K562 (cell line): ENCODE data around the gene CDKN3. TPM values are rescaled to one million over a fixed set of nuclear protein-coding genes. Genes with fewer than 3 reads are reported as not detected.

ENCODE experiments used
- ATAC-seq: fragments of 200-7000 bp; cut with Tn5 transposase; 3 replicates; pipeline ENCODE4 v1.9.1; 2020; ENCODE audit warnings: moderate library complexity
- Bru-seq: library from RNA; stranded (reverse); fragments of 400-500 nt; gene quantifications from one replicate; lab custom pipeline; 2021; lab: Mats Ljungman, UMichigan
- BruChase-seq, 2 experiments: library from RNA; stranded (reverse); fragments of 400-500 nt; gene quantifications; one replicate each; lab custom pipeline; 2021; lab: Mats Ljungman, UMichigan
- BruUV-seq: library from RNA; stranded (reverse); fragments of 400-500 nt; replicated peaks from 2 replicates; lab custom pipeline; 2021; lab: Mats Ljungman, UMichigan
- CTCF ChIA-PET: fragments of 300-600 bp; formaldehyde crosslinking; extraction: SDS; loops from one replicate; lab custom pipeline; 2021; ENCODE audit warnings: low intra/inter-chr PET ratio; lab: Yijun Ruan, JAX
- POLR2A ChIA-PET: fragments of 300-600, 350-650 bp; sonication (Branson Sonifier 250); formaldehyde crosslinking; extraction: SDS; loops from one replicate; lab custom pipeline; 2021; ENCODE audit warnings: antibody characterized with exemption, inconsistent platforms; lab: Yijun Ruan, JAX
- DNase-seq, 4 experiments: peaks; one replicate each; pipeline versions ENCODE4 v3.0.0 to v3.0.0-alpha.2; 2011 to 2018; ENCODE audit warnings: low spot score in 3 of 4, mixed read lengths in 3 of 4; ENCODE audit errors: extremely low read depth in 1 of 4
- FAIRE-seq: peaks from 2 replicates; lab custom pipeline; 2011; peaks lifted over from hg19 to GRCh38; lab: Jason Lieb, UNC
- H2AFZ ChIP-seq: 2 replicates; pipeline ENCODE4 v1.6.0; 2011; ENCODE audit warnings: low read depth, low read length, control low read depth, inconsistent platforms
- H3K27ac ChIP-seq: fragments of 200-600 bp; 3 replicates; pipeline ENCODE4 v1.8.0; 2011; ENCODE audit warnings: low read depth, mild to moderate bottlenecking, control low read depth, inconsistent platforms, low read length, moderate library complexity, mixed read lengths; ENCODE audit errors: extremely low read depth
- H3K27me3 ChIP-seq, 2 experiments: fragments of 300-600 bp in 1 of 2; 2 replicates in 1 of 2; 3 replicates in 1 of 2; pipeline versions ENCODE4 v1.6.0 to v1.8.0; 2011; ENCODE audit warnings: inconsistent platforms in 2 of 2, low read length in 2 of 2, mild to moderate bottlenecking in 1 of 2, mixed read lengths in 1 of 2, moderate library complexity in 1 of 2; ENCODE audit not compliant: control insufficient read depth in 2 of 2, insufficient read depth in 2 of 2
- H3K36me3 ChIP-seq: fragments of 300-600 bp; 3 replicates; pipeline ENCODE4 v1.8.0; 2011; ENCODE audit warnings: mild to moderate bottlenecking, low read length, inconsistent platforms; ENCODE audit not compliant: control insufficient read depth, insufficient read depth
- H3K4me1 ChIP-seq, 2 experiments: fragments of 200-600 bp in 1 of 2; replicated peaks in 1 of 2; 2 replicates in 1 of 2; 3 replicates in 1 of 2; pipeline versions ENCODE4 v1.5.1 to v1.8.0; 2011; ENCODE audit warnings: inconsistent platforms in 2 of 2, low read length in 2 of 2, mild to moderate bottlenecking in 1 of 2, mixed read lengths in 1 of 2, moderate library complexity in 1 of 2; ENCODE audit not compliant: control insufficient read depth in 2 of 2, insufficient read depth in 2 of 2
- H3K4me2 ChIP-seq: 2 replicates; pipeline ENCODE4 v1.6.1; 2011; ENCODE audit warnings: low read length, control low read depth, inconsistent platforms, mixed read lengths; ENCODE audit not compliant: insufficient read depth
- H3K4me3 ChIP-seq: fragments of 200-600 bp; sonication (generic), shearing (Covaris generic); 2 replicates; pipeline ENCODE4 v1.5.1; 2016; ENCODE audit warnings: control low read depth, inconsistent platforms
- H3K79me2 ChIP-seq: fragments of 200-600 bp; 3 replicates; pipeline ENCODE4 v1.8.0; 2011; ENCODE audit warnings: low read length, inconsistent platforms; ENCODE audit not compliant: control insufficient read depth, insufficient read depth
- H3K9ac ChIP-seq, 2 experiments: 2 replicates each; pipeline versions ENCODE4 v1.6.0 to v1.6.1; 2011; ENCODE audit warnings: low read depth in 2 of 2, low read length in 2 of 2, control low read depth in 1 of 2, inconsistent platforms in 1 of 2, mild to moderate bottlenecking in 1 of 2, mixed read lengths in 1 of 2; ENCODE audit not compliant: insufficient read depth in 1 of 2
- H3K9me1 ChIP-seq: one replicate; pipeline ENCODE4 v1.6.0; 2011; ENCODE audit warnings: inconsistent platforms, mild to moderate bottlenecking, low read length, moderate library complexity; ENCODE audit not compliant: control insufficient read depth, insufficient read depth
- H3K9me3 ChIP-seq: replicated peaks from 2 replicates; pipeline ENCODE4 v1.5.1; 2011; ENCODE audit warnings: low read depth, low read length, inconsistent platforms; ENCODE audit not compliant: control insufficient read depth, insufficient read depth
- H4K20me1 ChIP-seq: replicated peaks from 2 replicates; pipeline ENCODE4 v1.6.1; 2011; ENCODE audit warnings: low read length, inconsistent platforms, mixed read lengths; ENCODE audit not compliant: control insufficient read depth, insufficient read depth
- CXXC5 ChIP-seq: fragments of 250-450 bp; sonication (Bioruptor Pico); IDR thresholded peaks from 2 replicates; pipeline ENCODE4 v1.8.0; 2022; ENCODE audit warnings: inconsistent platforms, mild to moderate bottlenecking, moderate library complexity
- MBD2 ChIP-seq: sonication (generic); IDR thresholded peaks from 2 replicates; pipeline ENCODE4 v1.6.1; 2016; ENCODE audit warnings: low read depth, borderline replicate concordance
- NR4A1 ChIP-seq, 2 experiments: fragments of 250-450 bp in 1 of 2; fragments of 450-650 bp in 1 of 2; sonication (Bioruptor Pico) in 1 of 2; IDR thresholded peaks; 2 replicates each; pipeline versions ENCODE4 v1.4.0 to v1.6.1; 2016 to 2020; ENCODE audit warnings: mild to moderate bottlenecking in 2 of 2, missing compliant biosample characterization in 1 of 2, missing genetic modification characterization in 1 of 2, moderate library complexity in 1 of 2
- POLR2AphosphoS5 ChIP-seq: IDR thresholded peaks from 2 replicates; pipeline ENCODE4 v1.6.1; 2011; ENCODE audit warnings: mild to moderate bottlenecking, low read depth, low read length, moderate library complexity; ENCODE audit not compliant: control insufficient read depth, insufficient read depth
- SP1 ChIP-seq: sonication (generic); formaldehyde crosslinking; IDR thresholded peaks from 2 replicates; pipeline ENCODE4 v1.8.1; 2022; ENCODE audit warnings: mild to moderate bottlenecking, missing genetic modification reagents
- WGBS: fragments of 100-300 bp; shearing (Covaris generic); methylation state at CpG from one replicate; pipeline ENCODE4 v1.1.6; 2016; ENCODE audit warnings: low coverage, mixed read lengths; ENCODE audit not compliant: insufficient coverage; ENCODE audit errors: missing lambda C conversion rate; 5-methylcytosine and 5-hydroxymethylcytosine counted together
- in situ Hi-C: fragments of 300-500 bp; cut with MboI; formaldehyde crosslinking; loops from 4 replicates; pipeline ENCODE4 v1.15.0; 2018; ENCODE audit warnings: inconsistent platforms, mixed read lengths
- intact Hi-C: fragments of 100-400 bp; cut with micrococcal nuclease; formaldehyde crosslinking; loops from 2 replicates; pipeline ENCODE4 v1.14.2; 2022
- long read RNA-seq, 3 experiments: library from polyadenylated mRNA in 2 of 3; library from RNA in 1 of 3; unstranded in 2 of 3; stranded (forward) in 1 of 3; transcript quantifications; one replicate each; pipeline ENCODE4 v2.0.0, GENCODE V29; 2019 to 2022
- polyA minus RNA-seq, 3 experiments: library from RNA; depleted of rRNA, polyadenylated mRNA; stranded (reverse); fragments of >200 nt; gene quantifications; 2 replicates each; pipeline ENCODE4 v1.2.3, GENCODE V29; 2011
- polyA plus RNA-seq, 8 experiments: library from polyadenylated mRNA; depleted of rRNA in 4 of 8; stranded (reverse) in 5 of 8; unstranded in 3 of 8; fragments of >200 nt; fragmentation: Nextera tagmentation in 2 of 8; fragmentation: Illumina TruSeq in 1 of 8; extraction: Ambion mirVana in 2 of 8; extraction: Trizol in 1 of 8; gene quantifications; 2 replicates each; pipeline versions ENCODE4 v1.2.1 to v1.2.3, GENCODE V29; 2011 to 2014; ENCODE audit warnings: inconsistent platforms in 1 of 8, missing spikeins in 1 of 8
- total RNA-seq, 7 experiments: library from RNA; depleted of rRNA in 6 of 7; stranded (reverse); fragments of >200 nt in 6 of 7; fragmentation: Illumina TruSeq in 2 of 7; extraction: Trizol in 2 of 7; gene quantifications; 2 replicates each; pipeline versions ENCODE4 v1.2.1 to v1.2.3, GENCODE V29; 2011 to 2021; ENCODE audit warnings: low replicate concordance in 1 of 7
- TF ChIP-seq, protein P1 (sequence below), 2 experiments: IDR thresholded peaks; 2 replicates each; pipeline ENCODE4 v1.6.1; 2012; ENCODE audit warnings: improper control_type of control experiment in 2 of 2, low read depth in 2 of 2, low read length in 2 of 2, borderline replicate concordance in 1 of 2

CDKN3 gene, protein sequence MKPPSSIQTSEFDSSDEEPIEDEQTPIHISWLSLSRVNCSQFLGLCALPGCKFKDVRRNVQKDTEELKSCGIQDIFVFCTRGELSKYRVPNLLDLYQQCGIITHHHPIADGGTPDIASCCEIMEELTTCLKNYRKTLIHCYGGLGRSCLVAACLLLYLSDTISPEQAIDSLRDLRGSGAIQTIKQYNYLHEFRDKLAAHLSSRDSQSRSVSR
- total RNA-seq (2011; cell fraction: chromatin; rRNA removed; ENCODE audit: low replicate concordance) = 4.6 and 10.9 TPM in 2 replicates
- total RNA-seq (2011; cell fraction: nucleolus; rRNA removed) = 5.8 and 6.7 TPM in 2 replicates
- 12.1 and 17.2 TPM in 2 replicates for total RNA-seq (2011; cell fraction: nucleoplasm; rRNA removed)
- 41.5 and 46.3 TPM in 2 replicates for total RNA-seq (2014; rRNA removed)
- total RNA-seq (2014; rRNA removed; fragmentation: Illumina TruSeq; extraction: Trizol) = 60.4 and 62.4 TPM in 2 replicates
- total RNA-seq (2015; rRNA removed; fragmentation: Illumina TruSeq; extraction: Trizol) = 58.3 and 62.4 TPM in 2 replicates
- total RNA-seq (2021) = 41.3 and 46.5 TPM in 2 replicates
- 75.1 and 98.8 TPM in 2 replicates for polyA plus RNA-seq (2011; rRNA removed)
- polyA plus RNA-seq (2011; cell fraction: cytosol; rRNA removed) = 37.8 and 54.2 TPM in 2 replicates
- polyA plus RNA-seq (2011; cell fraction: nucleus; rRNA removed) = 18.3 and 23.5 TPM in 2 replicates
- polyA plus RNA-seq (2012) = 53.0 and 71.2 TPM in 2 replicates
- 68.8 and 83.6 TPM in 2 replicates for polyA plus RNA-seq (2014; fragmentation: Illumina TruSeq; extraction: Trizol)
- polyA plus RNA-seq (2014; fragmentation: Nextera tagmentation; extraction: Ambion mirVana) = 100 to 1,000 TPM; 127 to 128 TPM
- 70.7 and 78.2 TPM in 2 replicates for polyA plus RNA-seq (2014; rRNA removed)
- polyA minus RNA-seq (2011; rRNA and poly(A)+ RNA removed) = 38.3 and 42.7 TPM in 2 replicates
- polyA minus RNA-seq (2011; cell fraction: cytosol; rRNA and poly(A)+ RNA removed) = 8.2 and 11.2 TPM in 2 replicates
- 5.1 and 11.2 TPM in 2 replicates for polyA minus RNA-seq (2011; cell fraction: nucleus; rRNA and poly(A)+ RNA removed)
- percentile 74 among the genes with signal in this experiment for Bru-seq, nascent RNA
- percentile 63 among the genes with signal in this experiment for BruChase-seq, experiment 1, labeled RNA remaining after a 2-hour chase
- percentile 58 among the genes with signal in this experiment for BruChase-seq, experiment 2, labeled RNA remaining after a 6-hour chase
- long read RNA-seq, experiment 1, transcript CDKN3-202 (8 exons, 893 nt) = major isoform, 63 of 140 reads
- long read RNA-seq, experiment 1, partial matches to known transcripts = 47 of 140 reads
- long read RNA-seq, experiment 1, other reads (novel, unspliced or antisense) = 27 of 140 reads
- long read RNA-seq, experiment 2, transcript CDKN3-202 (8 exons, 893 nt) = major isoform, 25 of 43 reads
- long read RNA-seq, experiment 2, partial matches to known transcripts = 1 of 43 reads
- long read RNA-seq, experiment 2, other reads (novel, unspliced or antisense) = 16 of 43 reads
- long read RNA-seq, experiment 3, transcript CDKN3-202 (8 exons, 893 nt) = major isoform, 45 of 54 reads
- long read RNA-seq, experiment 3, partial matches to known transcripts = 0 of 54 reads
- long read RNA-seq, experiment 3, other reads (novel, unspliced or antisense) = 6 of 54 reads

DNA sequence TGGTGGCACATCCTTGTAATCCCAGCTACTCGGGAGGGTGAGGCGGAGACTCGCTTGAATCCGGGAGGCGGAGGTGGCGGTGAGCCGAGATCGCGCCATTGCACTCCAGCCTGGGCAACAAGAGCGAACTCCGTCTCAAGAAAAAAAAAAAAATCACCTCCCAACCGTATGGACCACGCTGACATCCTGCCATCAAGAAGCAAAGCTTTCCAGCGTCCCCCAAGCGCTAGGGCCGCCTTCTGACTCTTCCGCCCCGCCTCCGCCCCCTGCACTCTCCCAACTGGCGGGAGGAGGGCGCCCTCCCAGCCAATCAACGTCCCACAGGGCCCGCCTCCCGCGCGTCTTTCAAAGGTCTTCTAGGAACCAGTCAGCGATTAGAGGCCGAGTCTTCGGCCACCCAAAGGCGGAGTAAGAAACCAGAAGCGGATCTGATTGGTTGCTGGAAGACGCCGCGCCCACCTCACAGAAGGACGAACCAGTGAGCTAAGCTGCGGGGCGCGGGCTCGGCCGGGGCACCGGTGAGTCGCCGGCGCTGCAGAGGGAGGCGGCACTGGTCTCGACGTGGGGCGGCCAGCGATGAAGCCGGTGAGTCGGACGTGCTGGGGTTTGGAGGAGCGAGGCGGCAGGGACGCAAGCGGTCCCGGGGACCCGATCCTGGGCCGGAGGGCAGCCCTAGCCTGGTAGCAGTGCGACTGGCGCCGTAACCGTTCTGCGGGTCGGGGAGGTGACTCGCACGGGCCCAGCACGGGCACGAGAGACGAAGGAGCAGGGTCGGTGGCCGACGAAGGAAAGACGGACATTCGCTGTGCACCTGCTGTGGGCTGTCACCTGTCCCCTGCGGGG, at the start of gene CDKN3:
Gene CDKN3, plus strand, starts transcription at position 515 of the 843 bp plus-strand sequence. Its CDS starts 62 bp downstream, at position 577.
- peak within 1 kb of the TSS; percentile 87 for H3K4me2 ChIP-seq
- peak within 1 kb of the TSS; percentile 85 for H2AFZ ChIP-seq
- H4K20me1 ChIP-seq = no peaks in the 10 kb centered on the region
- H3K9me3 ChIP-seq = no peaks in the 10 kb centered on the region
- H3K4me1 ChIP-seq = peaks cover 15% of the 10 kb centered on the region in 2 experiments; a peak in 4 of 5 replicates
- peaks cover 0 to 7% of the 10 kb centered on the region in 2 experiments; a peak in 2 of 5 replicates for H3K27me3 ChIP-seq
- no peaks in the 10 kb centered on the region for H3K9me1 ChIP-seq
- 12% methylated on average over 45 of the region's 76 CpGs for WGBS
- ATAC-seq (peak; percentile 98), FAIRE-seq (peak; percentile 96), DNase-seq (peak; percentile 91 to 97 (median 94))
- H3K4me3 ChIP-seq = peak within 1 kb of the TSS; percentile 65
- intact Hi-C loops = loop anchor here (2.0 kb wide), 1 partner anchor 44 kb away; the partner anchor contains the start of gene CNIH1
- peaks cover 16% of the 10 kb centered on the region; the same call in 1 of the 3 replicates for H3K36me3 ChIP-seq
- in situ Hi-C loops = no loop called here
- H3K79me2 ChIP-seq = peaks cover 13% of the 10 kb centered on the region
- ChIA-PET CTCF (no interaction called here), POLR2A (interaction anchor here (0.9 to 2.1 kb wide), 6 partner anchors 8 to 113 kb away, joined by 3 to 9 read pairs (median 5); partner anchors contain the start of gene CGRRF1)
- no TSS peak for BruUV-seq
- H3K9ac ChIP-seq = peak within 1 kb of the TSS; percentile 85 to 99
- peak within 1 kb of the TSS; percentile 86 for H3K27ac ChIP-seq
- no peak for TF ChIP-seq NR4A1 (CRISPR knock-in tag; IDR thresholded peaks at IDR 0.05)
- no peak for TF ChIP-seq NR4A1 (tag; IDR thresholded peaks at IDR 0.05)
- TF ChIP-seq POLR2AphosphoS5 = peak; percentile 60; the same call in 1 of the 2 replicates
- TF ChIP-seq, protein P1, sequence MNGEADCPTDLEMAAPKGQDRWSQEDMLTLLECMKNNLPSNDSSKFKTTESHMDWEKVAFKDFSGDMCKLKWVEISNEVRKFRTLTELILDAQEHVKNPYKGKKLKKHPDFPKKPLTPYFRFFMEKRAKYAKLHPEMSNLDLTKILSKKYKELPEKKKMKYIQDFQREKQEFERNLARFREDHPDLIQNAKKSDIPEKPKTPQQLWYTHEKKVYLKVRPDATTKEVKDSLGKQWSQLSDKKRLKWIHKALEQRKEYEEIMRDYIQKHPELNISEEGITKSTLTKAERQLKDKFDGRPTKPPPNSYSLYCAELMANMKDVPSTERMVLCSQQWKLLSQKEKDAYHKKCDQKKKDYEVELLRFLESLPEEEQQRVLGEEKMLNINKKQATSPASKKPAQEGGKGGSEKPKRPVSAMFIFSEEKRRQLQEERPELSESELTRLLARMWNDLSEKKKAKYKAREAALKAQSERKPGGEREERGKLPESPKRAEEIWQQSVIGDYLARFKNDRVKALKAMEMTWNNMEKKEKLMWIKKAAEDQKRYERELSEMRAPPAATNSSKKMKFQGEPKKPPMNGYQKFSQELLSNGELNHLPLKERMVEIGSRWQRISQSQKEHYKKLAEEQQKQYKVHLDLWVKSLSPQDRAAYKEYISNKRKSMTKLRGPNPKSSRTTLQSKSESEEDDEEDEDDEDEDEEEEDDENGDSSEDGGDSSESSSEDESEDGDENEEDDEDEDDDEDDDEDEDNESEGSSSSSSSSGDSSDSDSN (IDR thresholded peaks at IDR 0.05; ENCODE audit: borderline replicate concordance in 1 of 2, low read depth in 2 of 2, low read length in 2 of 2) = peak; percentile 47 to 66; a peak in 1 of 4 replicates
- peak; percentile 90 for TF ChIP-seq MBD2
- TF ChIP-seq CXXC5 (CRISPR knock-in tag) = peak; percentile 87
- TF ChIP-seq SP1 (CRISPR knock-in tag) = peak; percentile 91
